Adrenal gland (tissue), 12 donors: ENCODE measurements around the gene AGAP1. TPM values are rescaled to one million over a fixed set of nuclear protein-coding genes. Genes with fewer than 3 reads are reported as not detected.

Experiments used
- DNase-seq, 7 donors: peaks; one replicate each; pipeline ENCODE4 v3.0.0-alpha.2; 2019 to 2020
- H3K27ac ChIP-seq, 5 donors: fragments of 200-600 bp; sonication (generic) in 4 of 5; 1 replicate in 3 of 5; 2 replicates in 2 of 5; pipeline versions ENCODE4 v1.5.1 to v1.8.0; 2016 to 2020; ENCODE audit warnings: mild to moderate bottlenecking in 1 of 5
- H3K27me3 ChIP-seq: fragments of 200-600 bp; 2 replicates; pipeline ENCODE4 v1.8.0; 2021
- H3K36me3 ChIP-seq, 2 donors: fragments of 200-600 bp; replicated peaks in 1 of 2; 1 replicate in 1 of 2; 2 replicates in 1 of 2; pipeline versions ENCODE4 v1.5.1 to v1.8.0; 2018 to 2022
- H3K4me1 ChIP-seq, 2 donors: fragments of 200-600 bp; replicated peaks in 1 of 2; 1 replicate in 1 of 2; 2 replicates in 1 of 2; pipeline versions ENCODE4 v1.5.1 to v1.8.0; 2018 to 2021
- H3K4me3 ChIP-seq, 4 donors: fragments of 200-600 bp; sonication (generic) in 3 of 4; one replicate each; pipeline ENCODE4 v1.5.1; 2016 to 2018
- H3K9me3 ChIP-seq, 3 donors: fragments of 200-600 bp; sonication (generic) in 1 of 3; replicated peaks in 1 of 3; 1 replicate in 2 of 3; 2 replicates in 1 of 3; pipeline versions ENCODE4 v1.5.1 to v1.8.0; 2016 to 2021
- POLR2A ChIP-seq, 2 donors: fragments of 450-650 bp; IDR thresholded peaks; one replicate each; pipeline ENCODE4 v1.6.1; 2017; ENCODE audit warnings: antibody characterized with exemption in 2 of 2, mild to moderate bottlenecking in 2 of 2, moderate library complexity in 1 of 2
- WGBS, 4 donors: extraction: QIAGEN DNeasy Blood & Tissue Kit in 2 of 4; methylation state at CpG; one replicate each; pipeline versions ENCODE4 v1.1.5 to v1.1.7; 2013 to 2017; 5-methylcytosine and 5-hydroxymethylcytosine counted together
- intact Hi-C, 2 donors: fragments of 100-400 bp; cut with DNase I; formaldehyde crosslinking; loops; one replicate each; pipeline versions ENCODE4 v1.14.1 to v1.15.0; 2022 to 2023
- polyA plus RNA-seq, 3 donors: library from polyadenylated mRNA; stranded (reverse); fragments of 200-250 nt in 2 of 3; fragments of 350-450 nt in 1 of 3; fragmentation: Illumina TruSeq in 1 of 3; extraction: RNeasy Lipid Tissue Mini Kit (QIAGEN cat#74804) in 1 of 3; gene quantifications; one replicate each; pipeline ENCODE4 v1.2.3, GENCODE V29; 2013 to 2014
- total RNA-seq, 9 donors: library from RNA; depleted of rRNA in 4 of 9; stranded (reverse); fragments of >200 nt in 4 of 9; fragments of 120-200 nt in 1 of 9; fragmentation: NEBNext Ultra II Directional in 1 of 9; extraction: Animal tissue kit (Norgen Biotek cat#: 25700) in 1 of 9; gene quantifications; one replicate each; pipeline versions ENCODE4 v1.1.0 to v1.2.4, GENCODE V29; 2013 to 2023
- TF ChIP-seq, protein P1 (sequence below), 6 experiments: fragments of 450-650 bp in 4 of 6; fragments of 200-600 bp in 2 of 6; sonication (generic) in 1 of 6; IDR thresholded peaks; 1 replicate in 5 of 6; 2 replicates in 1 of 6; pipeline versions ENCODE4 v1.5.1 to v1.8.0; 2016 to 2021; ENCODE audit warnings: antibody characterized with exemption in 6 of 6, mild to moderate bottlenecking in 2 of 6, moderate library complexity in 1 of 6
- donor health status: healthy with polysubstance abuse.
- donor health status: Bipolar disorder and iron deficiency.
- donor health status: DM: yes; HTN: yes; CAD: no.
- donor health status: DM: no; HTN: no; CAD: no.
- donor health status: DM: no; HTN: no; CAD: no.
- donor health status: DM: yes; HTN: yes; CAD: no.

AGAP1 gene
- total and polyA plus RNA-seq, 12 donors = 5.3 to 29.6 (median 17.7) TPM

DNA sequence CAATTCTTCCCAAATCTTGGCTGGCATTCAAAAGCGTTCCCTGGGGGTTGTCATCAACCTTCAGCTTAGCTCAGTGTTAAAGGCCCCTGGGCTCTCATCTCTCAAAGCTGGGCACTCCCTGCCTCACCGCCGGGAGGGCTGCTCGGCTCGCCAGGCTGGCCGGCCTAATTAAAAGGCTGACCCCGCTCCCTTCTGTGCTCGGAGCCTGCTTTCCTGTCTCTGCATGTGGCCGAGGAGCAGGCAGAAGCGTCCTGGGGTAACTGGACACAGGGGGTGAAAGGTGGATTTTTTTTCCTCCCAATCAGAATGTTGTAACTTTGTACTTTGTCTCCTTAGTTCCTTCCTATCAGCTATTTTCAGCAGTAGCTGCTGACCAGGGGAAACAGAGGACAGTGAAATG, 443.2 kb downstream of the AGAP1 start:
- DNase-seq = peak in 1 of 7 donors; percentile 45
- intact Hi-C loops = no loop called here

DNA sequence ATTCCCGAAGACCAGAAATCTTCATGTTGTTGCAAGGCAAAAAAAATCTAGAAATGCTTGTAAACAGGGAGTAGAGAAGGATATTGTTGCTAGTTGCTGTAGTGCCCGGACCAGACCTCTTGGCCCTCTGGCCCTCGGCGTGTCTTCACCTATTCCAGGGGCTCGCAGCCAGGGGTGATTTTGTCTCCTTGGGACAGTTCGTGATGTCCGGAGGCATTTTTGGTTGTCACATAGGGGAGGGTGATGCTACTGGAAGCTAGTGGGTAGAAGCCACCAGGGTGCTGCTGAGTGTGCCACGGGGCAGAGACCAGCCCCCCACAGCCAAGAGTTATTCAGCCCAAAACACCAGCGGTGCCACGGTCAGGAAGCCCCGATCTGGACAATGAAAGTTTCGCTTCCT, 443.7 kb downstream of the AGAP1 start:
- H3K4me3 ChIP-seq = no peak overlapping the region
- DNase-seq = no peak
- H3K4me1 ChIP-seq = no peaks in the 10 kb centered on the region
- H3K36me3 ChIP-seq = no peaks in the 10 kb centered on the region
- no peaks in the 10 kb centered on the region for H3K27me3 ChIP-seq
- TF ChIP-seq, protein P1, sequence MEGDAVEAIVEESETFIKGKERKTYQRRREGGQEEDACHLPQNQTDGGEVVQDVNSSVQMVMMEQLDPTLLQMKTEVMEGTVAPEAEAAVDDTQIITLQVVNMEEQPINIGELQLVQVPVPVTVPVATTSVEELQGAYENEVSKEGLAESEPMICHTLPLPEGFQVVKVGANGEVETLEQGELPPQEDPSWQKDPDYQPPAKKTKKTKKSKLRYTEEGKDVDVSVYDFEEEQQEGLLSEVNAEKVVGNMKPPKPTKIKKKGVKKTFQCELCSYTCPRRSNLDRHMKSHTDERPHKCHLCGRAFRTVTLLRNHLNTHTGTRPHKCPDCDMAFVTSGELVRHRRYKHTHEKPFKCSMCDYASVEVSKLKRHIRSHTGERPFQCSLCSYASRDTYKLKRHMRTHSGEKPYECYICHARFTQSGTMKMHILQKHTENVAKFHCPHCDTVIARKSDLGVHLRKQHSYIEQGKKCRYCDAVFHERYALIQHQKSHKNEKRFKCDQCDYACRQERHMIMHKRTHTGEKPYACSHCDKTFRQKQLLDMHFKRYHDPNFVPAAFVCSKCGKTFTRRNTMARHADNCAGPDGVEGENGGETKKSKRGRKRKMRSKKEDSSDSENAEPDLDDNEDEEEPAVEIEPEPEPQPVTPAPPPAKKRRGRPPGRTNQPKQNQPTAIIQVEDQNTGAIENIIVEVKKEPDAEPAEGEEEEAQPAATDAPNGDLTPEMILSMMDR (IDR thresholded peaks at IDR 0.05) = no peak
- TF ChIP-seq POLR2A (IDR thresholded peaks at IDR 0.05) = no peak
- 94 to 96% (median 95%) methylated on average over 8 to 12 of the region's 12 CpGs for WGBS, 4 donors
- no peaks in the 10 kb centered on the region for H3K9me3 ChIP-seq
- intact Hi-C loops = no loop called here
- H3K27ac ChIP-seq = no peak overlapping the region

More for the DNA sequence above, 443.2 kb downstream of the AGAP1 start:
- no peaks in the 10 kb centered on the region for H3K27me3 ChIP-seq
- no peaks in the 10 kb centered on the region for H3K36me3 ChIP-seq
- no peaks in the 10 kb centered on the region for H3K9me3 ChIP-seq
- no peak for TF ChIP-seq POLR2A (IDR thresholded peaks at IDR 0.05)
- TF ChIP-seq, protein P1 (IDR thresholded peaks at IDR 0.05) = no peak
- 52 to 85% (median 81%) methylated on average over 10 of the region's 10 CpGs for WGBS, 4 donors
- H3K27ac ChIP-seq = no peak overlapping the region
- no peak overlapping the region for H3K4me3 ChIP-seq
- H3K4me1 ChIP-seq = no peaks in the 10 kb centered on the region

DNA sequence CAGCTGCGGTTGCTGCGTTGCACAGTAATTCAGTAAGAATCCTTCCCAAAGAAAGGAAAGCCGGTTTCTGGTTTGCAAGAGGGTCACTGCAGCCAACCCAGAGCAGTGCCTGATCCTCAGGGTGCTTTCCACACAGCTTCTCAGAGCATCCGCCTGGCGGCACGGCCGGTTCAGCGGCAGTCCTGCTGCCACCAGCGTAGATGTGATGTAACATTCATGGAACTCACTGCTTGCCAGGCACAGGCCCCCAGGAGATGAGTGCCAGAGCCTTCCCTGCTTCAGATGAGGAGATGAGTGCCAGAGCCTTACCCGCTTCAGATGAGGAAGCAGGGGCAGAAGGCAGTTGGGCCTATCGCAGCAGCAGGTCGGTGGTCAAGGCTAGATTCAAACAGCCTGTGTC, 444.1 kb downstream of the AGAP1 start:
- 66 to 92% (median 79%) methylated on average over 6 to 12 of the region's 12 CpGs for WGBS, 4 donors
- no peaks in the 10 kb centered on the region for H3K36me3 ChIP-seq
- intact Hi-C loops = no loop called here

DNA sequence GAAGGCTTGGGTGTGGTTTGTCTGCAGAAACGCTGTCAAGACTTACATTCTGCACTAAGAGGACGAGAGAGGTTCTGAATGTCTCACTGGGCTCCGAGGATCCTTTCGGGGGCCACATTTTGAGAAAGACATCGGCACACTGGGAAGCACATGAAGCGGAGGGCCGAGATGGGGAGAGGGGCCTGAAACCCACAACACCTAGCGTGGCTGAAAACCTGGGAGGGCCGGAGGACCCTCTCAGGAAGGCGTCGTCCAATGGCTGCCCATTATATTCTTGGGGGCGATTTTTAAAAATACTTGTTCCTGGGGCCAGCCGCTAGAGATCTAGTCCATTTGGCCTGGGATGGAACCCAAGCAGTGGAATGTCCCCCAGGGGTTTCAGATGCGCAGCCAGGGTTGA, 444.8 kb downstream of the AGAP1 start:
- no peaks in the 10 kb centered on the region for H3K9me3 ChIP-seq
- WGBS, 4 donors = 90 to 95% (median 92%) methylated on average over 13 to 14 of the region's 14 CpGs
- H3K36me3 ChIP-seq = no peaks in the 10 kb centered on the region
- H3K27me3 ChIP-seq = no peaks in the 10 kb centered on the region
- H3K4me1 ChIP-seq = no peaks in the 10 kb centered on the region
- intact Hi-C loops = no loop called here
- no peak for DNase-seq
- H3K4me3 ChIP-seq = no peak overlapping the region
- TF ChIP-seq, protein P1 (IDR thresholded peaks at IDR 0.05) = no peak
- no peak for TF ChIP-seq POLR2A (IDR thresholded peaks at IDR 0.05)
- H3K27ac ChIP-seq = no peak overlapping the region

More for the DNA sequence above, 444.1 kb downstream of the AGAP1 start:
- TF ChIP-seq, protein P1 (IDR thresholded peaks at IDR 0.05) = no peak
- TF ChIP-seq POLR2A (IDR thresholded peaks at IDR 0.05) = no peak
- H3K4me1 ChIP-seq = no peaks in the 10 kb centered on the region
- H3K4me3 ChIP-seq = no peak overlapping the region
- no peak for DNase-seq
- H3K9me3 ChIP-seq = no peaks in the 10 kb centered on the region
- H3K27me3 ChIP-seq = no peaks in the 10 kb centered on the region
- H3K27ac ChIP-seq = no peak overlapping the region
